IPS-18a (cell line): Measurements from ENCODE around the gene RIMBP3C.
A peak's percentile ranks its signal among the peaks of the same experiment; 100 is the strongest.
"Not testable (repeated sequence)": the region's sequence is repeated elsewhere in the genome, so short reads cannot be mapped to it uniquely, and the experiment has no call there.

Experiments
- H3K27ac ChIP-seq: one replicate; pipeline ENCODE4 v1.5.1; 2013; ENCODE audit warnings: low read length
- H3K27me3 ChIP-seq: one replicate; pipeline ENCODE4 v1.6.1; 2013; ENCODE audit warnings: mild to moderate bottlenecking, low read length; ENCODE audit not compliant: control insufficient read depth, insufficient read depth
- H3K36me3 ChIP-seq: one replicate; pipeline ENCODE4 v1.6.1; 2013; ENCODE audit warnings: low read depth, low read length; ENCODE audit not compliant: control insufficient read depth
- H3K4me1 ChIP-seq: one replicate; pipeline ENCODE4 v1.6.1; 2013; ENCODE audit warnings: low read depth, low read length; ENCODE audit not compliant: control insufficient read depth
- H3K4me3 ChIP-seq: one replicate; pipeline ENCODE4 v1.5.1; 2013; ENCODE audit warnings: low read length
- H3K9ac ChIP-seq: one replicate; pipeline ENCODE4 v1.6.1; 2013; ENCODE audit warnings: mild to moderate bottlenecking, low read length, moderate library complexity
- H3K9me3 ChIP-seq: one replicate; pipeline ENCODE4 v1.6.1; 2013; ENCODE audit warnings: low read depth, low read length; ENCODE audit not compliant: control insufficient read depth

Gene RIMBP3C

DNA sequence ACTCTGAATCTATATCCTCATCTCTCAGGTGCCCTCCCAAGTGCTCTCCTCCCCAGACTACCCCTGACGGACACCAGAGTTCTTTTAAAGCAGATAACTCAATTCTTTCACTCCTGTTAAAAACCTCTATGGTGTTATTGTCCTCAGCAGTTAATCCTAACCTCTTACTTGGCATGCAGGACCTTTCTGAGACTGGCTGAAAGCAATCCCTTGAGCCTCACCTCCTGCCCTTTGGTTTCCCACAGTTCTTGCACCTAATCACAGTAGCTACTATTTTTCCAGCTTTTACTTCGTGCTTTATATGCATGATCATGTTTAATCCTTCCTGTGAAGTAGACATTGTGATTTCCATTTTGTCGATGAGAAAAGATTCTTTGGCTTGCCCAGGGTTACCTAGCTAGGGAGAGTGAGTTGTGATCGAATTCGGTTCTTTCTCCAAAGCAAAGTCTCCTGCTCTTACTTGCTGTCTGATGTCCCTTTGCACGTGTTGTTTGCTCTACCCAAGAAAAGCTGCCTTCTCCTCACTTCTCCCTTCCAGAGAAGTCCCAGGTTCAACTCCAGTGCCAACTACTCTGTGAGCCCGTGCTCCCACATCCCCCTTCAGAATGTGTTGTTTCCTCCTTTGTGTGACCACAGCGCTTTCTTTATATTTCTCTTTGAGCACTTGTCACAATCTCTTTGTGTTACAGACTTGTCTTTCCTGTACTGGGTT, 18.4 kb upstream of the RIMBP3C start:
- peaks cover 14% of the 10 kb centered on the region for H3K4me1 ChIP-seq
- no peak overlapping the region for H3K27ac ChIP-seq
- H3K36me3 ChIP-seq, result no peaks in the 10 kb centered on the region
- no peaks in the 10 kb centered on the region for H3K27me3 ChIP-seq
- no peak overlapping the region for H3K9ac ChIP-seq
- peak overlapping the region; percentile 84 for H3K4me3 ChIP-seq
- no peaks in the 10 kb centered on the region for H3K9me3 ChIP-seq

DNA sequence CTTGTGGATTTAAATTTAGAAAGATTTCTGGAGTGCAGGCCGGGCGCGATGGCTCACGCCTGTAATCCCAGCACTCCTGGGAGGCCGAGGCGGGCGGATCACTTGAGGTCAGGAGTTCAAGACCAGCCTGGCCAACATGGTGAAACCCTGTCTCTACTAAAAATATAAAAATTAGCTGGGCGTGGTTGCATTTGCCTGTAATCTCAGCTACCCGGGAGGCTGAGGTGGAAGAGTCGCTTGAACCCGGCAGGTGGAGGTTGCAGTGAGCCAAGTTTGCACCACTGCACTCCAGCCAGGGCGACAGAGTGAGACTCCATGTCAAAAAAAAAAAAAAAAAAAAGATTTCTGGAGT, 17.8 kb upstream of the RIMBP3C start:
- Histone ChIP-seq H3K4me3 (peak overlapping the region; percentile 84), H3K4me1 (peaks cover 14% of the 10 kb centered on the region), H3K9ac (peak overlapping the region; percentile 93)
- H3K27ac ChIP-seq, H3K36me3 ChIP-seq, H3K9me3 ChIP-seq, H3K27me3 ChIP-seq: not testable (repeated sequence)

DNA sequence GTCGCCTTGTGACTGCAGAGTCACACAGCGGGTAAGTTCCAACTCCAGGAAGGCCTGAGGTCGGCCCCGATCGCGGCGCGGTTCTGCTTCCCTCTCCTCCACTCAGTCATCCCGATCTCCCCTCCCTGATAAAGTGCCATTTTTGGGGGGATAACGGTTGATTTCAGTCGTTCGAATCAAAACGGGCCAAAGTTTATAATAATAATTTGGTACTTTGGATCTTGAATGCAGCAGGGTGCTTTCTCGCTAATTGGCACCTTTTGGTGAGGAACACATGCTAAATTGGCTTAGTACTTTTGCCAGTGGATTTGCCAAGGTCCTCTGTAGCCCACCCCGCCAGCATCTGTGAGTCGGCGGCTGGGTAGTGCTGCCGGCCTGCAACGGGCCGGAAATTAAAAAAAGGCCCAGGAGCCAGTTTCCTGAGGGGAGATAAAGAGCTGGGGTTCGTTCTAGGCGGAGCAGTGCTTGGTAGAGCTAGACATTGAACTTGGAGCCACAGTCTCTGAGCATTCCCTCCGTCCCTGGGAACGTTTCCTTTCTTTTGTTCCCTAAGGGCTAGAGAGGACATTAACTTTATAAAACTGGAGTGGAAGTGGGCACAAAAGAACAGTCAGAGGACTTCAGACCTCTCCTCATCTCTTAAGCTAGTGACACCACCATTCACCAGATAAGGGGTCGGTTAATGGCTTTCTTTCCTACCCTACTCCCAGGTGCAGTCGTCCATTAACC, 17.2 kb upstream of the RIMBP3C start:
- peak overlapping the region; percentile 93 for H3K9ac ChIP-seq
- H3K4me1 ChIP-seq, result peaks cover 14% of the 10 kb centered on the region
- H3K27me3 ChIP-seq, result no peaks in the 10 kb centered on the region
- peak overlapping the region; percentile 84 for H3K4me3 ChIP-seq
- H3K36me3 ChIP-seq, result no peaks in the 10 kb centered on the region
- no peaks in the 10 kb centered on the region for H3K9me3 ChIP-seq
- H3K27ac ChIP-seq, result peak overlapping the region; percentile 86

DNA sequence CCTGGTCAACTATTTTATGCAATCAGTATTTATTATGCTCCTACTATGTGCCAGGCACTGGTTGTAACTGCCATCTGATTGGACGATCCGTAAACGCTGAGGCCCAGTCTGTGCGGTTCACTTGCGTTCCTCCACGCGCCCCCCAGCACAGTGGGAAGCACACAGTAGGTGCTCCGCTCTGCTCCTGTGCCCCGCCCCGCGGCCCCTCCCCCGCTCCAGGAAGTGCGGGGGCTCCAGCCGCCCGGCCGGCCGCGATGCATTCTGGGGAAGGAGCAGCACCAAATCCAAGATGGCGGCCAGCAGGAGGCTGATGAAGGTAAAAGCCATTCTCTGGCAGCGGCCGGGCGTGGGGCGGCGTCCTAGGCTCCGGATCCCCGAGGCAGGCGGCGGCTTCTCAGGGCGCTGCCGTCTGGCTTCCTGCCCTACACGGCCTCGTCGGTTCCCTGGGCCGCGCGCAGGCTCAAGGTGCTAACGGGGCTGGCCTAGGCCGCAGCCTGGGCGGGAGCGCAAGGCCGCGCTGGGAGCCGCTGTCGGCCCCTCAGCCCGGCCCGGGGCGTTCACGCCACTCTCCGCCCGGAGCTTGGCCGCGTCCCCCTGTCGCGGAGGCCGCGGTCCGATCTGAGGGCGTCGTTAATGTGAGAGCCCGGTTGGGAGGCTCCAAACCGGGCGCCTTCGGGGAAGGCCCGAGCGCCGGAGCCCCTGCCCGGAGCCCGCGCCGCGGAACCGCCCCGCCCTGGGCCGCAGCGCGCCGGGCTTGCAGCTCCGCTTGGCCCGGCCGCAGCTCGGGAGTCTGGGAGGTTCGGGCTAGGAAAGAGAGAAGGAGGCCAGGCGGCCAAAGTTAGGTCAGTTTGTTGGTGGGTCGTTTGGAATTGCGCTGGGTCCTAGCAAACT, 16.4 kb upstream of the RIMBP3C start, which contains the start of gene UBE2L3:
Gene UBE2L3, plus strand, starts transcription at position 259 of the 891 bp plus-strand sequence. Its CDS starts 31 bp downstream, at position 290.
- no peaks in the 10 kb centered on the region for H3K36me3 ChIP-seq
- no peaks in the 10 kb centered on the region for H3K9me3 ChIP-seq

GRCh38 chr22:21564411-21564810, 13.2 kb upstream of the RIMBP3C start:
- no peak overlapping the region for H3K9ac ChIP-seq
- no peaks in the 10 kb centered on the region for H3K9me3 ChIP-seq
- no peaks in the 10 kb centered on the region for H3K36me3 ChIP-seq
- H3K4me1 ChIP-seq, result peaks cover 2% of the 10 kb centered on the region
- no peak overlapping the region for H3K27ac ChIP-seq
- no peak overlapping the region for H3K4me3 ChIP-seq
- H3K27me3 ChIP-seq, result no peaks in the 10 kb centered on the region

More for the DNA sequence above, 16.4 kb upstream of the RIMBP3C start, which contains the start of gene UBE2L3:
- H3K27me3 ChIP-seq, result no peaks in the 10 kb centered on the region
- H3K9ac ChIP-seq, result peak within 1 kb of the TSS; percentile 93
- H3K4me3 ChIP-seq, result peak within 1 kb of the TSS; percentile 84
- H3K4me1 ChIP-seq, result peaks cover 14% of the 10 kb centered on the region
- H3K27ac ChIP-seq, result peak within 1 kb of the TSS; percentile 86

DNA sequence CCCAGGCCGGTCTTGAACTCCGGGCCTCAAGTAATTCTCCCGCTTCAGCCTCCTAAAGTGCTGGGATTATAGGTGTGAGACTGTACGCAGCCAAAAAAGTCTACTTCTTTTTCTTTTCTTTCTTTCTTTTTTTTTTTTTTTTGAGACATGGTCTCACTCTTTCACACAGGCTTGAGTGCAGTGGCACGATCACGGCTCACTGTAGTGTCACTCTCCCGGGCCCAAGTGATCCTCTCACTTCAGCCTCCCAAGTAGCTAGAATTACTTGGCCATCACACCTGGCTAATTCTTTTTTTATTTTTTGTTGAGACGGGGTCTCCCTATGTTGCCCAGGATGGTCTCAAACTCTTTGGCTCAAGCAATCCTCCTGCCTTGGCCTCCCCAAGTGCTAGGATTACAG, 12.7 kb upstream of the RIMBP3C start:
- H3K4me3 ChIP-seq, result no peak overlapping the region
- no peak overlapping the region for H3K27ac ChIP-seq
- no peaks in the 10 kb centered on the region for H3K4me1 ChIP-seq
- H3K36me3 ChIP-seq, result no peaks in the 10 kb centered on the region
- no peaks in the 10 kb centered on the region for H3K27me3 ChIP-seq
- H3K9me3 ChIP-seq, result no peaks in the 10 kb centered on the region
- H3K9ac ChIP-seq, result no peak overlapping the region

DNA sequence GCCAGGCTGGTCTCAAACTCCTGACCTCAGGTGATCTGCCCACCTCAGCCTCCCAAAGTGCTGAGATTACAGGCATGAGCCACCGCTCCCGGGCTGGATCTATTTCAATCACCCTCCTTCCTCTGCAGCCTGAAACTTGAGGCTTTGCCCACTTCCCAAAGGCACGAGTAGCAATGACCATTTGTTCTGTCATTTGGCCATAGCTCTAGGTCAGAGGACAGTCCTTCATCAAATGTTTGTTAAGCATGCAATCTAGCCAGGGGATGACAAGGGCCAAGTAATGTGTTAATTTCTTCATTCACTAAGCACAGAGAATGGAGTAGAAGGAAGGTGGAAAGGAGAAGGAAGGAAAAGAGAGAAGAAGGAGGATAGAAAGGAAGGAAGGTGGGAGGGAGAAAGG, 9.4 kb upstream of the RIMBP3C start:
- H3K9me3 ChIP-seq, H3K9ac ChIP-seq, H3K27me3 ChIP-seq, H3K4me3 ChIP-seq, H3K27ac ChIP-seq, H3K36me3 ChIP-seq, H3K4me1 ChIP-seq: not testable (repeated sequence)

- not testable (repeated sequence) for H3K9me3 ChIP-seq, H3K9ac ChIP-seq, H3K27ac ChIP-seq, H3K4me1 ChIP-seq, H3K4me3 ChIP-seq, H3K36me3 ChIP-seq, H3K27me3 ChIP-seq
Observed at GRCh38 chr22:21559345-21560125, 8.3 kb upstream of the RIMBP3C start.

DNA sequence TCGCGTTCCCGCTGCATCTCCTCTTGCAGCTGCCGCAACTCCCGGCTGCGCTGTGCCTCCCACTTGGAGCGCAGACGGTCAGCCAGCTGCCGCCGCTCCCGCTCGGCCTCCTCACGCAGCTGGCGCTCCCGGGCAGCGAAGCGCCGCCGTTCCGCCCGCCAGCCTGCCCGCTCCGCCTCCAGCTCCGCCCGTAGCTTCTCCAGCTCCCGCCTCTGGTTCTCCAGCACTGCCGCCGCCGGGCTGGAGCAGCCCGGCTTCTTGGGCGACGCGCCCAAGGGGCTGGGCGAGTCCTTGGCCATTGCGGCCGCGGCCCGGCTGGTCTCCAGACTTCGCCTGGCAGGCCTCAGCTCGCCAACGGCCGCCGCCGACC, 598 bp downstream of the RIMBP3C start:
- not testable (repeated sequence) for H3K9me3 ChIP-seq, H3K4me3 ChIP-seq, H3K9ac ChIP-seq, H3K36me3 ChIP-seq, H3K27ac ChIP-seq, H3K27me3 ChIP-seq, H3K4me1 ChIP-seq

- not testable (repeated sequence) for H3K27ac ChIP-seq
Observed at GRCh38 chr22:21550008-21550677, 1.1 kb downstream of the RIMBP3C start.

More at GRCh38 chr22:21550008-21550677, 1.1 kb downstream of the RIMBP3C start:
- not testable (repeated sequence) for H3K4me1 ChIP-seq, H3K9ac ChIP-seq, H3K9me3 ChIP-seq, H3K27me3 ChIP-seq, H3K36me3 ChIP-seq, H3K4me3 ChIP-seq
